Activated naive CD4-positive, alpha-beta T cell treated with Interleukin-2 at 50 U/mL for 16 hours (primary cell): ENCODE results near the gene WNT7B.

Source experiments
- DNase-seq: peaks from one replicate; pipeline ENCODE4 v3.0.0-alpha.2; 2020

WNT7B gene

GRCh38 chr22:45884201-45885062 is 92.5 kb downstream of the WNT7B start:
- DNase-seq: no peak

DNA sequence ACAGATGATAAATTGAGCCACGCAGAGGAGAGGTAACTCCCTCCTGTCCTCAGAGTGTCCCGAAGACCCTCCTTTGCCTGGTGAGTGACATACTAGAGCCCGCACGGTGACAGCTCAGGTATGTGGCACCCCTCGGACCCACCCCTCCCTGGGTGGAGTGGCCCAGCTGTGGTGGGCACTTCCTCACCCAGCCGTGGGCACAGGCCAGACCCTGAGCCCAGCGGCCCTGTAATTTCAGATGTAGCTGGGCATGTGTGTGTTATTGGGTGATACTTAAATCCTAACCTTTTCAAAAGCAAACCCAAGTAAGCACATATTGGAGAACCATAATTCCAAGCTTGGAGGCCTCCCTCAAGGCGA is 93.2 kb downstream of the WNT7B start:
- no peak for DNase-seq

- DNase-seq: no peak
Measured at GRCh38 chr22:45882881-45883810, 93.8 kb downstream of the WNT7B start.

GRCh38 chr22:45881524-45881875 is 95.5 kb downstream of the WNT7B start:
- DNase-seq: no peak

- no peak for DNase-seq
Measured at GRCh38 chr22:45880716-45881523, 96.0 kb downstream of the WNT7B start.

- DNase-seq: no peak
Measured at GRCh38 chr22:45880091-45880715, 96.8 kb downstream of the WNT7B start.

DNA sequence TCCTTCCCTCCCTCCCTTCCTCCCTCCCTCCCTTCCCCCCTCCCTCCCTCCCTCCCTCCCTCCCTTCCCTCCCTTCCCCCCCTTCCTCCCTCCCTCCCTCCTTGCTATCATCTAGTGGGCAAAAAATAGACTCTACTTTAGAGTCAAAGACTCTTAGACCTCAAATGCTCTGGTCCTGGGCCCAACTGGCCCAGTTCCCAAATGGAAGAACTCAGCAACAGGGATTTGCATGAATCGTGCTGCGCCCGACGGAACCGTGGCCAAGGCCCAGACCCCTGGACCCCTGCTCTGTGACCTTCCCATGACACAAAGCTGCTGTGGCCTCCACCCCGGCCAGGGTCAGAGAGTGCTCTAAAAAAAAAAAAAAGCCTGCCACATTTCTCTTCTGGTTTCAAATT is 97.4 kb downstream of the WNT7B start:
- no peak for DNase-seq

DNA sequence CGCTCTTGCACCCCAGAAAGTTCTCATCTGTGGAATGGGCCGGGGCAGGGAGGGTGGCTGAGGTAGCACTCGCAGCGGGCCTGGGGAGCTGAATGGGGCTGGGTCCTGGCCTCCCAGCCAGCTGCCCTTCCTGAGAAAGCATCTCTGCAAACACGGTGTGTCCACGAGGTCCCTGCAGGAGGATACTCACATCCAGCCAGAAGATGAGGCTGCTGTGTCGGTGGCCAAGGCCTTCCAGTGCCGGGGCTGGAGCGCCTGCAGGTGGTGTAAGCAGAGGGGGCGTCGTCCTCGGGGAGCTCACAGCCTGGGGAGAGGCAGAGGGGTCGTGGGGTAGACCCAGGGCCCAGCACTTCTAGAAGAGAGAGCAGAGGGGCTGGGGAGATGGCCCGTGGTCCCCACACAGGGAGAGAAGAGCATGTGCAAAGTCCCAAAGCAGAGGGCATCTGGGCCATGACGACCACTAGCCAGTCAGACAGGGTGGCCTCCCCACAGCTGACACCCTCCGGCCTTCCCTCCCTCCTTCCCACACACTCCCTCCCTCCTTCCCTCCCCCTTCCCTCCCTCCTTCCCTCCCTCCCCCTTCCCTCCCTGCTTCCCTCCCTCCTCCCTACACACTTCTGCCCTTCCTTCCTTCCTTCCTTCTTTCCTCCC is 97.9 kb downstream of the WNT7B start:
- DNase-seq: no peak

DNA sequence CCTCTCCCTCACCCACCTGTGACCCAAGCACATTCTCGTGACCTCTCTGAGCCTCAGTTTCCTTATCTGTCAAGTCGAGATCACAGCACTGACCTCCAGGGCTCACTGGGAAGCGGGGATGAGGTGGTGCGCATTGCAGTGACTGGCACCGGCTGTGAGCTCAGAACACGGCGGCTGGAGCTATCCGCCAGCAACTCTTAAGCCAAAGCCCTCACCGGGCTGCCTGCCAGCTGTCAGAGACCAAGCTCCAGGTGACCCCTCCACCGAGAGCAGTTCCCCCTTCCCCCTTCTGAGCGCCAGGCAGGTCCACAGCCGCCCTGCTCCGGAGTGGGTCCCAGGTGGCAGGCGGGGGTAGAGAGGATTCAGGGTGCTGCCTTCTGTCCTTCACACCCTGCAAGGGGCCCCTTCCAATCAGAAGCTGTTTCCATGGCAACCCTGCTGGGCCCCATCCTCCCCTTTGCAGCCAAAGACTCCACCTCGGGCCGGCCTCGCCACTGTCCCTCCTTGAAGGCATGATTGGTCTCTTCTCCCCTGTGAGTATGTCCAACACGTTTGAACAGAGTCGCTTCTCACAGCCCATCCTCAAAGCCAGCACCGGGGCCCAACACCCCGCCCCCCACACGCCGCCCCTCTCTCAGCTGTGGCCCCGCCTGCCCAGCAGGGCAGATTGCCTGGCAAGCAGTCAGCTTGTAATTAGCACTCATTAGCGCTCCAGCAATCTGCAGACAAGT is 98.7 kb downstream of the WNT7B start:
- DNase-seq: no peak

DNA sequence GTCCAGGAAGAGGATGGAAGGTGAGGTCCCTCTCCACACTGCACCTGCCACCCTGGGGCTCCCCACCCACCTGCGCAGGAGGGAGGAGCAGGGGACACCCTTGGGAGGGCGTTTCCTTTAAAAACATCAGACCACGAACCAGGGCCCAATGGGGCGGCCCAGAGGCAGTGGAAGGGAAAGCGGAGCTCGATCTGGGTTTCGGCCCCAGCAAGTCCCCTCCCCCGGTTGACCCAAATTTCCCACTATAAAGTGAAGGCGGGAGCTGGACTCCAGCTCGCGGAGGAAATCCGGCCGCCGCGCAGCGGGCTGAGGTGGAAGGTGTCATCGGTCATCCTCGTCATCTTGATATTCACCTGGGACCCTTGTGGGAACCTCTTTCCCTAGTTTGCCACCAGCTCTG is 99.3 kb downstream of the WNT7B start:
- DNase-seq: no peak

DNA sequence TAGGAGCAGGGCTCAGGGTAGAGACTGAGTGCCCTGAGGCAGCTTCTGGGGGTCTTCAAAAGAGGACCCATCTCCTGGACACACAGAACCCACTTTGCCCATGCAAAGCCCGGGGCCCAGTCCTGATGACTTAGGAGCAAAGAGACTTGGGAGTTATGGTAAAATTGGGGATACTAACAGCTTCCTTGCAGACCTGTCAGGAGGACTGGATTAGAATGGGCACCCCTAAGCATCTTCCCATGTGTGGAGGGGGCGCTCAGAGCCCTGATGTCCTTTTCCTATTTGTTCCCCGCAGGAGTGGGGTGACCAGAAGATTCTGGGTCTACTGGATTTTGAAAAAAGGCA is 100.0 kb downstream of the WNT7B start:
- DNase-seq: no peak

DNA sequence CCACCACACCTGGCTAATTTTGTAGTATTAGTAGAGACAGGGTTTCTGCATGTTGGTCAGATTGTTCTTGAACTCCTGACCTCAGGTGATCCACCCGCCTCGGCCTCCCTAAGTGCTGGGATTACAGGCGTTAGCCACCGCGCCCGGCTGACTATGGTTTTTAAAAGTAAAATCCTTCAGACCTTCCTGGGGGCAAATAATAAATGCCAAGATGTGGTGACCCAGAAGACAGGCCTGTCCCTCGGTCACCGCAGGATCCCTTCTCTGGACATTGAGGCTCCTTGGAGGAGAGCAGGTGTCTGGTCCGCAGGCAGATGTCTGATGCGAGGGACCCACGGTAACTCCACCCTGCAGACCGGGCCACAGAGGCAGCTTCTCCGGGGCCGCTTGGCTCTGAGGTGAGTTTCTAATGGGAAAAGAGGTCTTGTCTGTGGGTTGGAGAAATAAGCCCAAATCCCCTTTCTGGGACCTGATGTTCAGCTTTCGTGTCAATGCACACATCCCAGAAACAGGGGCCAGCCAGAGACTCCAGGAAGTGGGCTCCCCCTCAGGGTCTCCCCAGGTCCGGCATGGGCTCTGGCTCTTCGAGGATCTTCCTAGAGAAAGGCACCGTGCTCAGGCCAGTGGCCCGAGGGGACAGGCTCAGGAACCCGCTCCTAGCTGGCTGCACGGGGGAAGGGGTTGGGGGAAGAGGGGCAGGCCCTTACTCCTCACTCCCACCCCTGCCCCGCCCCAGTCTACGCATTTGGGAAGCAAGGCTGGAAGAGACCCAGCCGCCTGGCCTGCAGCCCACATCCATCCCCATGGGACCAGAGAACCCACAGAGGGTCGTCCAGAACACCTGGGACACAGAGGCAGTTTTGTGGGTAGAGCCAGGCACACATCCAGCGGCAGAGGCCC is 100.6 kb downstream of the WNT7B start:
- DNase-seq: no peak

DNA sequence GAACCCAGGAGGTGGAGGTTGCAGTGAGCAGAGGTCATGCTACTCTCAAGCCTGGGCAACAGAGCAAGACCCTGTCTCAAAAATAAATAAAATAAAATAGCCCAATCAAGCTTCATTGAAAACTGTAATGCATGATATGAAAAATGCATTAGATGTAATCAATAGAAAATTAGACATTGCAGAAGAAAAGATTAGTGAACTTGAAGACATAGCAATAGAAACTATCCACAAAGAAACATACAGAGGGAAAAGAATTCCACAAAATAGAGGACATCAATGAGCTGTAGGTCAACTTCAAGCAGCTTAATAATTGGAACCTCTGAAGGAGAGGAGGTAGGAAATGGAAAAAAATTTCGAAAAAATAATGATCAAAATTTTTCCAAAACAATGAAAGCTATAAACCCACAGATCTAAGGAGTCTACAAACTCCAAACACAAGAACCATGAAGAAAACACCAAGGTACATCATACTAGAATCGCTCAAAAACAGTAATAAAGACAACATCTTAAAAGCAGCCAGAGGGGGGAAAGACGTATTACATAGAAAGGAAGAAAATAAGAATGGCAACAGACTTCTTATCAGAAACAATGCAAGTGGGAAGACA is 104.2 kb downstream of the WNT7B start:
- DNase-seq: no peak

GRCh38 chr22:45871721-45872120 is 105.2 kb downstream of the WNT7B start:
- DNase-seq: no peak
